ENCODE results near the gene OR4M2.
"Not testable (repeated sequence)": the region's sequence is repeated elsewhere in the genome, so short reads cannot be mapped to it uniquely, and the experiment has no call there.

OR4M2 gene

GRCh38 chr15:22080227-22080626 lies at the start of gene OR4M2:
TSS of gene OR4M2 (plus strand) at chr15:22080527. CDS start at chr15:22080625, 98 bp downstream.
- DNase-seq: not testable (repeated sequence)

DNA sequence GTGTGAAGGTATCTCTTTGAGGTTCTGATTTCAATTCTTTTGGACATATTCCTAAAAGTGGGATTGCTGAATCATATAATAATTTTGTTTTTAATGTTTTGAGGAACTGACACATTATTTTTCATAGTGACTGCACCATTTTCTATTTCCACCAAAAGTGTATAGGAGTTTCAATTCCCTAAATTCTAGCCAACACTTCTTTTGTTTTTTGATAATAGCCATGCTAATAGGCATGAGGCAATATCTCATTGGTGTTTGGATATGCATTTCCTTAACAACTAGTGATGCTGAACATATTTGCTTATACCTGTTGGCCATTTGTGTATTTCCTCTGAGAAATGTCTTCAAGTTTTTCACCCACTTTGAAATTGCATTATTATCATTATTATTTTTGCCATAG lies 11.1 kb upstream of the OR4M2 start:
- not testable (repeated sequence) for DNase-seq

- not testable (repeated sequence) for DNase-seq
Observed at GRCh38 chr15:22081386-22081785, 1.1 kb downstream of the OR4M2 start.

GRCh38 chr15:22098616-22099253 lies 18.4 kb downstream of the OR4M2 start:
- not testable (repeated sequence) for DNase-seq

DNA sequence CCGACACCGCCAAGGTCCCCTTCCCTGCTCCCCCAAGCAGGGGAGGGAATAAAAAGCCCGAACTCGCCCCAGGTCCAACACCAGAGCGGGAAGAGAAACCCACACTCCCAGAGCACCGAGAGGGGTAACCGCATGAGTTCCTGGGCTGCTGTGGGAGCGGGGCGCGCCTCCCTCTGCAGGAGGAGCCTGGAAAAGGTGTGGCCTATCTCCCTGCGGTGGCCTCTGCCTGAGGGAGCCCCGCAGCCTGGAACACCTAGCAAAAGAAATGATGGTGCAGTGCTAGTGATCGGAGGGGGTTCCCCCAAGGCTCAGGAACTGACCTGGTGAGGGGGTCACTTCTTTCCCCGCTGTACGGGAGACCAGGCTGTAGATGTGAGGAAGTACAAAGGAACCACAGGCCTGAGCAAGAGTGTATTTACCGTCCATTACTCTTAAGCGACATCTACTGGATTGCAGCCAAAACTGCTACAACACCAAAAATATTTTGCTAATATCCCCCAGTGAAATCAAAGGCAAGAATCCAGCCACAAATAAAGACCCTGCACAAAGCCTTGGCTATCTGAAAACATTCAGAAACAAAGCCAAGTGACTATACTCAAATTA lies 19.1 kb downstream of the OR4M2 start:
- DNase-seq: not testable (repeated sequence)

- not testable (repeated sequence) for DNase-seq
Observed at GRCh38 chr15:22122033-22122432, 41.7 kb downstream of the OR4M2 start.

Data from amniotic stem cell (primary cell).